GM12878 (cell line): ENCODE data around the gene VTN. TPM values are rescaled to one million over a fixed set of nuclear protein-coding genes. Genes with fewer than 3 reads are reported as not detected.
A peak's percentile ranks its signal among the peaks of the same experiment; 100 is the strongest.

ENCODE experiments used
- ATAC-seq: fragments of 200-7000 bp; cut with Tn5 transposase; 3 replicates; pipeline ENCODE4 v1.9.1; 2020; ENCODE audit warnings: mild to moderate bottlenecking, moderate library complexity
- Bru-seq: library from RNA; stranded (reverse); fragments of 400-500 nt; gene quantifications from one replicate; lab custom pipeline; 2021; lab: Mats Ljungman, UMichigan
- BruChase-seq, 2 experiments: library from RNA; stranded (reverse); fragments of 400-500 nt; gene quantifications; one replicate each; lab custom pipeline; 2021; lab: Mats Ljungman, UMichigan
- BruUV-seq: library from RNA; stranded (reverse); fragments of 400-500 nt; replicated peaks from 2 replicates; lab custom pipeline; 2021; lab: Mats Ljungman, UMichigan
- CTCF ChIA-PET: fragments of 300-600 bp; sonication (Branson Sonifier 250); formaldehyde crosslinking; extraction: SDS; loops from one replicate; lab custom pipeline; 2021; ENCODE audit warnings: inconsistent platforms; lab: Yijun Ruan, JAX
- POLR2A ChIA-PET: fragments of 350-600 bp; formaldehyde crosslinking; extraction: SDS; loops from one replicate; lab custom pipeline; 2021; ENCODE audit warnings: inconsistent platforms; lab: Charles Lee
- RAD21 ChIA-PET: fragments of 300-600 bp; sonication (Branson Sonifier 250); formaldehyde crosslinking; loops from one replicate; lab custom pipeline; 2023; ENCODE audit warnings: antibody characterized with exemption; ENCODE audit not compliant: unreplicated experiment; lab: Charles Lee
- SMC1A ChIA-PET: fragments of 300-600 bp; sonication (Branson Sonifier 250); formaldehyde crosslinking; loops from one replicate; lab custom pipeline; 2023; ENCODE audit not compliant: unreplicated experiment, uncharacterized antibody; lab: Charles Lee
- DNase-seq: peaks from one replicate; pipeline ENCODE4 v3.0.0-alpha.2; 2011; ENCODE audit warnings: low read depth, low spot score
- FAIRE-seq: peaks from 3 replicates; lab custom pipeline; 2011; peaks lifted over from hg19 to GRCh38; lab: Jason Lieb, UNC
- H2AFZ ChIP-seq: 2 replicates; pipeline ENCODE4 v1.6.0; 2011; ENCODE audit warnings: low read depth, low read length, control low read depth; ENCODE audit not compliant: control insufficient read depth
- H3K27ac ChIP-seq: 2 replicates; pipeline ENCODE4 v1.5.1; 2011; ENCODE audit warnings: control low read depth; ENCODE audit not compliant: control insufficient read depth, insufficient read depth
- H3K27me3 ChIP-seq, 2 experiments: replicated peaks in 1 of 2; 2 replicates each; pipeline versions ENCODE4 v1.6.0 to v1.6.1; 2011; ENCODE audit warnings: low read length in 1 of 2; ENCODE audit not compliant: control insufficient read depth in 2 of 2, insufficient read depth in 2 of 2
- H3K36me3 ChIP-seq, 2 experiments: 2 replicates each; pipeline ENCODE4 v1.5.1; 2011; ENCODE audit warnings: low read length in 1 of 2; ENCODE audit not compliant: control insufficient read depth in 2 of 2, insufficient read depth in 2 of 2
- H3K4me1 ChIP-seq: 2 replicates; pipeline ENCODE4 v1.6.1; 2011; ENCODE audit warnings: mild to moderate bottlenecking, low read length, moderate library complexity, mixed read lengths; ENCODE audit not compliant: control insufficient read depth, insufficient read depth
- H3K4me2 ChIP-seq: 2 replicates; pipeline ENCODE4 v1.6.0; 2011; ENCODE audit warnings: control low read depth; ENCODE audit not compliant: control insufficient read depth, insufficient read depth
- H3K4me3 ChIP-seq: fragments of 200-600 bp; sonication (generic); 2 replicates; pipeline ENCODE4 v1.5.1; 2016
- H3K79me2 ChIP-seq: 2 replicates; pipeline ENCODE4 v1.6.0; 2011; ENCODE audit warnings: low read length; ENCODE audit not compliant: control insufficient read depth, insufficient read depth
- H3K9ac ChIP-seq: 2 replicates; pipeline ENCODE4 v1.8.0; 2011; ENCODE audit warnings: low read length, control low read depth, mixed read lengths; ENCODE audit not compliant: control insufficient read depth, insufficient read depth
- H3K9me3 ChIP-seq: replicated peaks from 3 replicates; pipeline ENCODE4 v1.5.1; 2011; ENCODE audit warnings: mild to moderate bottlenecking, low read length; ENCODE audit not compliant: control insufficient read depth, insufficient read depth
- H4K20me1 ChIP-seq: 2 replicates; pipeline ENCODE4 v1.6.0; 2011; ENCODE audit not compliant: control insufficient read depth, insufficient read depth
- BCL11A ChIP-seq: IDR thresholded peaks from 2 replicates; pipeline ENCODE4 v1.6.1; 2011; ENCODE audit warnings: low read depth, low read length
- CEBPZ ChIP-seq: fragments of 150-350 bp; IDR thresholded peaks from 2 replicates; pipeline ENCODE4 v1.6.1; 2016; ENCODE audit warnings: low read depth, low read length
- PBX3 ChIP-seq: IDR thresholded peaks from 2 replicates; pipeline ENCODE4 v1.6.1; 2011; ENCODE audit warnings: mild to moderate bottlenecking, low read depth, low read length, moderate library complexity; ENCODE audit not compliant: insufficient replicate concordance
- POLR2A ChIP-seq: IDR thresholded peaks from 2 replicates; pipeline ENCODE4 v1.6.1; 2011; ENCODE audit warnings: low read depth, mild to moderate bottlenecking, low read length
- RFX5 ChIP-seq: IDR thresholded peaks from 2 replicates; pipeline ENCODE4 v1.6.1; 2011; ENCODE audit warnings: low read depth, low read length, improper control_type of control experiment
- TAF1 ChIP-seq: IDR thresholded peaks from 2 replicates; pipeline ENCODE4 v1.6.1; 2011; ENCODE audit warnings: mild to moderate bottlenecking, low read depth, low read length, borderline replicate concordance
- TBL1XR1 ChIP-seq: IDR thresholded peaks from 2 replicates; pipeline ENCODE4 v1.6.1; 2012; ENCODE audit warnings: low read depth, low read length, improper control_type of control experiment
- ZBTB11 ChIP-seq: fragments of 450-650 bp; formaldehyde crosslinking; IDR thresholded peaks from 2 replicates; pipeline ENCODE4 v1.5.0; 2022; ENCODE audit warnings: mild to moderate bottlenecking, missing genetic modification characterization
- WGBS: methylation state at CpG from one replicate; pipeline ENCODE4 v1.1.6; 2016; ENCODE audit warnings: low lambda C conversion rate; ENCODE audit not compliant: insufficient replicate concordance, insufficient coverage; ENCODE audit errors: missing lambda C conversion rate; 5-methylcytosine and 5-hydroxymethylcytosine counted together
- in situ Hi-C: fragments of 300-500 bp; cut with MboI; formaldehyde crosslinking; loops from 9 replicates; pipeline ENCODE4 v1.14.3; 2018; ENCODE audit warnings: mixed read lengths
- intact Hi-C: fragments of 100-400 bp; cut with micrococcal nuclease; formaldehyde crosslinking; loops from one replicate; pipeline ENCODE4 v1.14.2; 2022; ENCODE audit not compliant: unreplicated experiment
- long read RNA-seq, 2 experiments: library from polyadenylated mRNA; unstranded; transcript quantifications; one replicate each; pipeline ENCODE4 v2.0.0, GENCODE V29; 2019 to 2020
- polyA minus RNA-seq, 3 experiments: library from RNA; depleted of rRNA, polyadenylated mRNA; stranded (reverse); fragments of >200 nt; gene quantifications; 2 replicates each; pipeline ENCODE4 v1.2.3, GENCODE V29; 2011
- polyA plus RNA-seq, 11 experiments: library from polyadenylated mRNA; depleted of rRNA in 4 of 11; unstranded in 6 of 11; stranded (reverse) in 5 of 11; fragments of >200 nt; fragmentation: Nextera tagmentation in 4 of 11; fragmentation: Illumina TruSeq in 1 of 11; extraction: Ambion mirVana in 4 of 11; extraction: Trizol in 1 of 11; gene quantifications; 1 replicate in 1 of 11; 2 replicates in 10 of 11; pipeline versions ENCODE4 v1.2.1 to v1.2.3, GENCODE V29; 2011 to 2016; ENCODE audit warnings: inconsistent platforms in 2 of 11, missing spikeins in 2 of 11, low read depth in 1 of 11
- total RNA-seq, 4 experiments: library from RNA; depleted of rRNA in 3 of 4; stranded (reverse); fragments of >200 nt in 3 of 4; fragmentation: Illumina TruSeq in 1 of 4; extraction: Trizol in 1 of 4; gene quantifications; 2 replicates each; pipeline versions ENCODE4 v1.2.1 to v1.2.3, GENCODE V29; 2013 to 2021

Gene VTN
- not detected in 2 replicates for total RNA-seq (2013; cell fraction: nucleolus; rRNA removed)
- total RNA-seq (2014; rRNA removed) (0.44 TPM in 1 of 2 replicates, not detected in the other), total RNA-seq (2014; rRNA removed; fragmentation: Illumina TruSeq; extraction: Trizol) (0.32 TPM in 1 of 2 replicates, not detected in the other), total RNA-seq (2021) (1.3 TPM in 2 replicates), polyA plus RNA-seq (2011; rRNA removed) (not detected in 2 replicates), polyA plus RNA-seq (2014; fragmentation: Illumina TruSeq; extraction: Trizol) (0.18 and 0.70 TPM in 2 replicates), polyA plus RNA-seq (2014; fragmentation: Nextera tagmentation; extraction: Ambion mirVana) (under 1 TPM in 1 of 2 experiments, not detected in 1; 0.04 TPM), polyA plus RNA-seq (2014; rRNA removed) (0.10 and 0.43 TPM in 2 replicates), polyA plus RNA-seq (2016; fragmentation: Nextera tagmentation; extraction: Ambion mirVana) (under 1 TPM in 1 of 2 experiments, not detected in 1; 0.13 TPM), polyA minus RNA-seq (2011; rRNA and poly(A)+ RNA removed) (not detected in 2 replicates), Bru-seq, nascent RNA (not detected), BruChase-seq, experiment 1, labeled RNA remaining after a 6-hour chase (not detected), BruChase-seq, experiment 2, labeled RNA remaining after a 2-hour chase (not detected)
- 0.10 TPM for polyA plus RNA-seq (2011; ENCODE audit: low read depth)
- 0.03 TPM in 2 replicates for polyA plus RNA-seq (2011; cell fraction: cytosol; rRNA removed)
- polyA plus RNA-seq (2011; cell fraction: nucleus; rRNA removed) = 0.19 and 0.31 TPM in 2 replicates
- 0.24 and 0.27 TPM in 2 replicates for polyA plus RNA-seq (2012)
- 1.6 TPM in 1 of 2 replicates, not detected in the other for polyA minus RNA-seq (2011; cell fraction: cytosol; rRNA and poly(A)+ RNA removed)
- 0.19 TPM in 1 of 2 replicates, not detected in the other for polyA minus RNA-seq (2011; cell fraction: nucleus; rRNA and poly(A)+ RNA removed)
- long read RNA-seq, experiment 1 = 0 reads
- long read RNA-seq, experiment 2 = 0 reads

GRCh38 chr17:28370035-28370743 is at the start of gene VTN:
VTN (minus strand) TSS chr17:28370307; CDS start chr17:28370203, 104 bp downstream.
- ATAC-seq (no peak), DNase-seq (no peak), FAIRE-seq (no peak)
- peak within 1 kb of the TSS; percentile 65 for H2AFZ ChIP-seq
- ChIA-PET RAD21 (no interaction called here), SMC1A (interaction anchor here (1.2 to 1.5 kb wide), 2 partner anchors 47 to 113 kb away, joined by 3 to 5 read pairs; no protein-coding TSS in a partner anchor), CTCF (interaction anchor here (0.6 to 1.2 kb wide), 2 partner anchors 46 to 350 kb away, joined by 3 to 4 read pairs; no protein-coding TSS in a partner anchor), POLR2A (interaction anchor here (0.5 to 2.1 kb wide), 3 partner anchors 13 to 238 kb away, joined by 3 to 8 read pairs (median 4); partner anchors contain the start of gene POLDIP2)
- no peaks in the 10 kb centered on the region for H3K36me3 ChIP-seq
- in situ Hi-C loops = loop anchor here (10.0 kb wide), 1 partner anchor 175 kb away; no protein-coding TSS in a partner anchor
- H3K27me3 ChIP-seq = no peaks in the 10 kb centered on the region
- H3K9ac ChIP-seq = no peak within 1 kb of the TSS
- no peaks in the 10 kb centered on the region for H3K9me3 ChIP-seq
- TF ChIP-seq POLR2A (0 out of 2 replicates have a peak, but pooled peaks have one; percentile 24), ZBTB11 (CRISPR knock-in tag) (no peak), TBL1XR1 (no peak), RFX5 (no peak), PBX3 (no peak), BCL11A (no peak), CEBPZ (no peak), TAF1 (no peak)
- intact Hi-C loops = loop anchor here (10.0 kb wide), 2 partner anchors 65 to 175 kb away; no protein-coding TSS in a partner anchor
- no TSS peak for BruUV-seq
- H3K4me3 ChIP-seq = peak within 1 kb of the TSS; percentile 9; the same call in 1 of the 2 replicates
- WGBS = 58% methylated on average over 8 of the region's 8 CpGs
- peaks cover 7% of the 10 kb centered on the region for H3K4me1 ChIP-seq
- H3K79me2 ChIP-seq = peaks cover 2% of the 10 kb centered on the region; the same call in 1 of the 2 replicates
- H3K4me2 ChIP-seq = peak within 1 kb of the TSS; percentile 93
- H3K27ac ChIP-seq = no peak within 1 kb of the TSS
- H4K20me1 ChIP-seq = peaks cover 3% of the 10 kb centered on the region; the same call in 1 of the 2 replicates
